Measurements from ENCODE around the gene COL18A1. TPM values are rescaled to one million over a fixed set of nuclear protein-coding genes. Genes with fewer than 3 reads are reported as not detected.

Gene COL18A1
- total RNA-seq, 4 donors from 2014 or later = 19.3 to 121 (median 23.3) TPM

DNA sequence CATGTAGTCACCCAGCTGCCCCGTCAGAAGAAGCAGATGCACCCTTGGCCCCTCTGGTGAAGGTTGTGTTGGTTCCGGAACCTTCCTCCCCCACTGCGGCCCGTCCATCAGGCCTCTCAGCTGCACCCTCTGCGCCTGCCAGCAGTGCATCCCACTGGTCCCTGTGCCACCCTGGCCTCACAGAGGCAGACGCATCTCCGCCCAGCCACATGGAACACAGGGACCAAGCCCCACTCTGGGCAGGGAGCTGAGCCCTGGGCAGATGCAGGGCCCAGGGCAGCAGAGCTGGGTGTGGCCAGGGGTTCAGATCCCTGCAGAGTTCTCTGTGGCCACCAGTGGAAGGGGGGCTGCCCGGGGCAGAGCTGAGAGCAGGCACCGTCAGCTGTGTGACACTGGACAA, 86.7 kb downstream of the COL18A1 start:
- H3K9me3 ChIP-seq = no peaks in the 10 kb centered on the region
- no peaks in the 10 kb centered on the region for H3K4me1 ChIP-seq
- H3K27me3 ChIP-seq = no peaks in the 10 kb centered on the region
- TF ChIP-seq POLR2A (IDR thresholded peaks at IDR 0.05) (no peak), POLR2AphosphoS5 (IDR thresholded peaks at IDR 0.05) (no peak), EP300 (IDR thresholded peaks at IDR 0.05; ENCODE audit: low read depth) (no peak)
- TF ChIP-seq, protein P1, sequence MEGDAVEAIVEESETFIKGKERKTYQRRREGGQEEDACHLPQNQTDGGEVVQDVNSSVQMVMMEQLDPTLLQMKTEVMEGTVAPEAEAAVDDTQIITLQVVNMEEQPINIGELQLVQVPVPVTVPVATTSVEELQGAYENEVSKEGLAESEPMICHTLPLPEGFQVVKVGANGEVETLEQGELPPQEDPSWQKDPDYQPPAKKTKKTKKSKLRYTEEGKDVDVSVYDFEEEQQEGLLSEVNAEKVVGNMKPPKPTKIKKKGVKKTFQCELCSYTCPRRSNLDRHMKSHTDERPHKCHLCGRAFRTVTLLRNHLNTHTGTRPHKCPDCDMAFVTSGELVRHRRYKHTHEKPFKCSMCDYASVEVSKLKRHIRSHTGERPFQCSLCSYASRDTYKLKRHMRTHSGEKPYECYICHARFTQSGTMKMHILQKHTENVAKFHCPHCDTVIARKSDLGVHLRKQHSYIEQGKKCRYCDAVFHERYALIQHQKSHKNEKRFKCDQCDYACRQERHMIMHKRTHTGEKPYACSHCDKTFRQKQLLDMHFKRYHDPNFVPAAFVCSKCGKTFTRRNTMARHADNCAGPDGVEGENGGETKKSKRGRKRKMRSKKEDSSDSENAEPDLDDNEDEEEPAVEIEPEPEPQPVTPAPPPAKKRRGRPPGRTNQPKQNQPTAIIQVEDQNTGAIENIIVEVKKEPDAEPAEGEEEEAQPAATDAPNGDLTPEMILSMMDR (IDR thresholded peaks at IDR 0.05) = no peak
- no peak overlapping the region for H3K4me3 ChIP-seq
- WGBS, 2 donors (ENCODE audit: low coverage in 1 of 2) = 77% methylated on average over 9 of the region's 9 CpGs; no CpG with 5 or more reads in 1 of the 2 donors
- intact Hi-C loops (cut with DNase I; ENCODE audit: low total_unique reads) (no loop called here), in situ Hi-C loops (cut with MboI; ENCODE audit: low pct_ligation_motif_present in 1 of 4, low pct_unique_long_range_greater_than_20kb in 1 of 4, low sequenced_read_pairs in 3 of 4) (no loop called here)
- no peak for DNase-seq
- H3K27ac ChIP-seq = no peak overlapping the region
- H3K36me3 ChIP-seq = no peaks in the 10 kb centered on the region

DNA sequence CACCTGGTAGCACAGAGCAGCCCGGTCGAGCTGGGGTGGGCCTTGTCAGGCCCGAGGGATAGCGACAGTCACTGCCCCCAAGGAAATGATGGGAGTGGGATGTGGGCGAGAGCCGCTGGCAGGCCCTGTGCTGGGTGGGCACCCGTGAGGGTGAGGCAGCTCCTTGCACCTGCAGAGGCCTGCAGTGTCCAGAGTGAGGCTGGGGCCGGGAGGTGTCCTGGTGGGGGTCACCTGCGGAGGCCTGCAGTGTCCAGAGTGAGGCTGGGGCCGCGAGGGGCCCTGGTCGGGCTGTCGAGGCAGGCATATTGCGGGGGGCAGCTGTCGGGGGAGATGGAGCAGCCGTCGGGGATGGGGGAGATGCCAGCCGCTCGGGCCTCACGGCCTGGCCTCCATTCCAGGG, 87.8 kb downstream of the COL18A1 start:
- DNase-seq = no peak
- H3K4me1 ChIP-seq = no peaks in the 10 kb centered on the region
- H3K27ac ChIP-seq = no peak overlapping the region
- no peak overlapping the region for H3K4me3 ChIP-seq
- H3K9me3 ChIP-seq = no peaks in the 10 kb centered on the region
- H3K27me3 ChIP-seq = no peaks in the 10 kb centered on the region
- TF ChIP-seq EP300 (IDR thresholded peaks at IDR 0.05; ENCODE audit: low read depth) (no peak), POLR2A (IDR thresholded peaks at IDR 0.05) (no peak), POLR2AphosphoS5 (IDR thresholded peaks at IDR 0.05) (no peak)
- TF ChIP-seq, protein P1 (IDR thresholded peaks at IDR 0.05) = no peak
- WGBS, 2 donors (ENCODE audit: low coverage in 1 of 2) = 85 to 87% methylated on average over 6 to 20 of the region's 20 CpGs
- H3K36me3 ChIP-seq = no peaks in the 10 kb centered on the region
- intact Hi-C loops (cut with DNase I; ENCODE audit: low total_unique reads) = no loop called here
- in situ Hi-C loops (cut with MboI; ENCODE audit: low pct_ligation_motif_present in 1 of 4, low pct_unique_long_range_greater_than_20kb in 1 of 4, low sequenced_read_pairs in 3 of 4) = no loop called here

DNA sequence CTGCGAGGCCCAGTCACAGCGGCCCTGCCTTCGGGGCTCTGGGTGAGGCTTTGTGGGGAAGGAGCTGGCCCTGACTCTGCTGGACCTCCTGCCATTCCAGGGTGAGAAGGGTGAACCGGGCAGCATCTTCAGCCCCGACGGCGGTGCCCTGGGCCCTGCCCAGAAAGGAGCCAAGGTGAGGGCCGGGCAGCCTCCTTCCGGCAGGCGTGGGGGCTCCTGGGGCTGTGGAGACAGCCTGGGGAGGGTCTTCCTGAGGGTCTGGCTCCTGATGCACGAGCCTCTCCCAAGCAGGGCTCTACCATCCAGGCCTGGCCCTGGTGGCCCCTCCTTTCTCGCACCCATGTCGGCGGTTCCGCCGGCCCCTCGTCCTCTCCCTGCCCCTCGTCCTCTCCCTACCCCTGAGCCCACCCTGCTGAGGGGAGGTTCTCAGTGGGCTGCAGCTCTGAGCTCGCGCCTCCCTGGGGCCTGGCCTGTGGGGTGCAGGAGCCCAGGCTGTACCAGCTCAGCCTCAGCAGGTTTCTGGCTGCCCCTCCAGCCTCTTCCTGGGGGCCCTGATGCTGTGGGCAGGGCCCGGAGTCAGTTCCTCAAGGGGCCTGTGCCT, 88.5 kb downstream of the COL18A1 start:
- no peaks in the 10 kb centered on the region for H3K4me1 ChIP-seq
- no peak for DNase-seq
- H3K9me3 ChIP-seq = no peaks in the 10 kb centered on the region
- no peaks in the 10 kb centered on the region for H3K36me3 ChIP-seq
- H3K4me3 ChIP-seq = no peak overlapping the region
- no peaks in the 10 kb centered on the region for H3K27me3 ChIP-seq
- TF ChIP-seq, protein P1 (IDR thresholded peaks at IDR 0.05) = no peak
- no peak for TF ChIP-seq EP300 (IDR thresholded peaks at IDR 0.05; ENCODE audit: low read depth)
- no peak for TF ChIP-seq POLR2AphosphoS5 (IDR thresholded peaks at IDR 0.05)
- no peak for TF ChIP-seq POLR2A (IDR thresholded peaks at IDR 0.05)
- in situ Hi-C loops (cut with MboI; ENCODE audit: low pct_ligation_motif_present in 1 of 4, low pct_unique_long_range_greater_than_20kb in 1 of 4, low sequenced_read_pairs in 3 of 4) = no loop called here
- no peak overlapping the region for H3K27ac ChIP-seq
- intact Hi-C loops (cut with DNase I; ENCODE audit: low total_unique reads) = no loop called here
- WGBS, 2 donors (ENCODE audit: low coverage in 1 of 2) = 84% methylated on average over 11 of the region's 21 CpGs; no CpG with 5 or more reads in 1 of the 2 donors

DNA sequence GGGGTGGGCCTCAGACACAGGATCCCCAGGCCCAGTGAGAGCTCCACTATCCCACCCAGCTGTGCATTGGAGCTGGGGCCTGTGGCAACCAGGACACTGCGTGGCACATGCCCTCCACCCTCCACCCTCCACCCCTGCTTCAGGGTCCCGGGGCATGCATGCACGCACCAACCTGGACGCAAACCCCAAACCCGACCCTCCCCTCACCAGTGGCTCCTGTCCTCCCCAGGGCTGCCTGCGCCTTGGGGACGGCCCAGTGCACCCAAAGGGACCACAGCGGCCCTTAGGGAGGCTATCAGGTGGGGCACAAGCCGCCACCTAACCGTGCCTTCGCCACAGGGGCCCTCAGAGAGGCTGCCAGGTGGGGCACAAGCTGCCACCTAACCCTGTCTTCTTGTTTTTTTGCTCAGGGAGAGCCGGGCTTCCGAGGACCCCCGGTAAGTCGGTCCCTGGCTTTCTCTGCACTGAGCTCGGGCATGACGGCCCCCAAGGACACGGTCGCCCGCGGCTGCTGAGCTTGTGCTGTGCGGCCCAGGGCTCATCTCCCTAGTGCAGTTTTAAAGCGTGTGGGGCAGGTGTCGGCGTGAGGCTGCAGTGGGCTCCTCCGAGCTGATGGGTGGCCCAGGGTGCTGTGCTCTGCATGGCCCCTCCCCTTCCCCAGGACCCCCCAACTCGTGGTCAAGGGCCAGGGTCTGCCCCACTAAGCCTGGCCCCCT, 89.3 kb downstream of the COL18A1 start:
- intact Hi-C loops (cut with DNase I; ENCODE audit: low total_unique reads) = no loop called here
- no peaks in the 10 kb centered on the region for H3K36me3 ChIP-seq
- H3K27ac ChIP-seq = no peak overlapping the region
- H3K4me1 ChIP-seq = no peaks in the 10 kb centered on the region
- TF ChIP-seq, protein P1 (IDR thresholded peaks at IDR 0.05) = no peak
- TF ChIP-seq POLR2AphosphoS5 (IDR thresholded peaks at IDR 0.05) (no peak), POLR2A (IDR thresholded peaks at IDR 0.05) (no peak), EP300 (IDR thresholded peaks at IDR 0.05; ENCODE audit: low read depth) (no peak)
- no peak overlapping the region for H3K4me3 ChIP-seq
- WGBS, 2 donors (ENCODE audit: low coverage in 1 of 2) = 88% methylated on average over 27 of the region's 27 CpGs; no CpG with 5 or more reads in 1 of the 2 donors
- no peak for DNase-seq
- no peaks in the 10 kb centered on the region for H3K9me3 ChIP-seq
- in situ Hi-C loops (cut with MboI; ENCODE audit: low pct_ligation_motif_present in 1 of 4, low pct_unique_long_range_greater_than_20kb in 1 of 4, low sequenced_read_pairs in 3 of 4) = no loop called here
- H3K27me3 ChIP-seq = no peaks in the 10 kb centered on the region

All from transverse colon (tissue), 4 donors.